ENCODE results near the gene ERCC1.

ERCC1 gene

DNA sequence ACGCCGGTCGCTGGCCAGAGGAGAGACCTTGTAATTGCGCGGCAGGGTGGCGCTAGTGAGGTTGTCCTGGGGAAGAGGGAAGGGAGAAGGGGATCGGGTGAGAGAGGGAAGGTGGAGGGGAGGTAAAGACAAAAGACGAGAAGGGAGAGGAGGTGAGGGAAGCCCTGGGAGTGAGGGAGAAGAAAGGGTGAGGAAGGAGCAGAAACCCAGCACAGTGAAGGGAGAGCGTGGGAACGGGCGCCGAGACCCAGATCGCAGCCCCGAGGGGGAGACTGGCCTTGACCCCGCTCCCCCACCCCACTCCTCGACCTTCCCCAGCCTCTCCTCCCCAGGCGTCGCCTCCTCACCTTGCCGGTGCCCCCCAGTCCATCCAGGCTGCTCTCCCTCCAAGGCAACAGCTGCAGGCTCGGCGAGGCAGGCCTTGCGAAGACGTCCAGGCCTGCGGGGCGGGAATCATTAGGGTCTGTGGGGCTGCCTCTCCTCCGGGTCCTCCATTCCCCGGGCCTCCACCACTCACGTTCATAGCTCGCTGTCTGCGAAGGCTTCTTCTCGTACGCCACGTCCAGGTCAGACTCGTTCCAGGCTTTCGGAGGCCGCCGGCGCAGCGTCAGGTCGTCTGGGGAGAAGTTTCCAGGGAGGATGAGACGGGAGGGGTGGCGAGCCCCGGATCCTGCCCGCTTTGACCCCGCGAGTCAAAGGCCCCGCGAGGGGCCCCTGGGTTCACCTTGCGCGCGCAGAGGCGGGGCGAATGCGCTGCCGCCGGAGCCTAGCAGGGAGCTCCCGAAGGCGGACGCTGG is 27.7 kb downstream of the ERCC1 start:
- TF ChIP-seq, protein P1, sequence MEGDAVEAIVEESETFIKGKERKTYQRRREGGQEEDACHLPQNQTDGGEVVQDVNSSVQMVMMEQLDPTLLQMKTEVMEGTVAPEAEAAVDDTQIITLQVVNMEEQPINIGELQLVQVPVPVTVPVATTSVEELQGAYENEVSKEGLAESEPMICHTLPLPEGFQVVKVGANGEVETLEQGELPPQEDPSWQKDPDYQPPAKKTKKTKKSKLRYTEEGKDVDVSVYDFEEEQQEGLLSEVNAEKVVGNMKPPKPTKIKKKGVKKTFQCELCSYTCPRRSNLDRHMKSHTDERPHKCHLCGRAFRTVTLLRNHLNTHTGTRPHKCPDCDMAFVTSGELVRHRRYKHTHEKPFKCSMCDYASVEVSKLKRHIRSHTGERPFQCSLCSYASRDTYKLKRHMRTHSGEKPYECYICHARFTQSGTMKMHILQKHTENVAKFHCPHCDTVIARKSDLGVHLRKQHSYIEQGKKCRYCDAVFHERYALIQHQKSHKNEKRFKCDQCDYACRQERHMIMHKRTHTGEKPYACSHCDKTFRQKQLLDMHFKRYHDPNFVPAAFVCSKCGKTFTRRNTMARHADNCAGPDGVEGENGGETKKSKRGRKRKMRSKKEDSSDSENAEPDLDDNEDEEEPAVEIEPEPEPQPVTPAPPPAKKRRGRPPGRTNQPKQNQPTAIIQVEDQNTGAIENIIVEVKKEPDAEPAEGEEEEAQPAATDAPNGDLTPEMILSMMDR (IDR thresholded peaks at IDR 0.05) = no peak
- Histone ChIP-seq H3K4me3 (no peak overlapping the region), H3K27ac (no peak overlapping the region)
- no peak for DNase-seq (ENCODE audit: low spot score)

DNA sequence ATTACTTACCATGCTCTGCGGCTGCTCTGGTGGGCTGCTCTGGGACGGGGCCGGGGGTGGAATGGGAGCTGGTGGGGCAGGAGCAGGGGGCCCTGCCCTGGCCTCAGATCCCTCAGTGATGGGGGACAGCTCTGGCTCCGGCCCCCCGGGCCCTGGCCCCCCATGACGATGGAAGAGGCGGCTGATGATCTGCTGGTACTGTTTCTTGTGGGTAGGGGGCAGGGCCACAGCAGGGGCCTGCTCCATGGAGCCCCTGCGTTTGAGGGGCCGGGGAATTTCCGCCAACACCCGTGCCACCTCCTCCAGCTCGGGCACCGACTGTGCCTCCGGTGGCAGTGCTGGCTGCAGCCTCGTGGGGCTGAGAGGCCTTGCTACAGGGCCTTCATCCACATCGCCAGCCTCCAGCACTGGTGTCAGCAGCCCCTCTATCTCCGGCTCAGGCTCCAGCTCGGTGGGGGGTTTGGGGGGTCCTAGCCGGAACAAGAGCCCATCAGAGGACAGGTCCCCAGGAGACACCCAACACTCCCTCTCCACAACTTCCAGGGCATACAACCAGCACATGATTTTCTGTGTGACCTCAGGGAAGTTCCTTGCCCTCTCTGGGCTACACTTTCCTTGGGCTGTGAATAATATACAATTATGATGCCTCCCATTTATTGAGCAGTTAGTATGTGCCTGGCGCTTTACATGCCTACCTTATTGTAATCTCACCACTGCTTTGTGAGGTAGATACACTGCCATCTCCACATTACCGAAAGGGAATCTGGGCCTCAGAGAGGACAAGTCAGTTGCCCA is 31.6 kb downstream of the ERCC1 start:
- no peak overlapping the region for H3K27ac ChIP-seq
- TF ChIP-seq, protein P1 (IDR thresholded peaks at IDR 0.05) = no peak
- no peak overlapping the region for H3K4me3 ChIP-seq
- no peak for DNase-seq (ENCODE audit: low spot score)

DNA sequence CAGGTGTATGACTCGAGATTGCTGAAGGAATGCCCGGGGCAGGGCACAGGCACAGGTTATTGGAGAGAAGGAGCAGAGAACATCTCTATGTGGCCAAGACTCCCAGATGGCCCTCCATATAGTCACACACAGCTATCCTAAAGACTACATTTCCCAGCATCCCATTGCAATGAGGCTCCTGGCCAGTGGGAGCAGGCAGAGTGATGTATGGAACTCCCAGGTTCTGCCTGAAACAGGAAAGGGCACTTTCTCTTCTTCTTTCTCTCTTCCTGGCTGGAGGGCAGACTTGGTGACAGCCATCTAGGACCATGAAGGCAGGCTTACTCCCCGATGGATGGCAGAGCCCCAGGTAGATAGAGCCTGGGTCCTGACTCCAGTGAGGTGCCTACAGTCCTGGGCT is 32.4 kb downstream of the ERCC1 start:
- DNase-seq (ENCODE audit: low spot score) = no peak
- TF ChIP-seq, protein P1 (IDR thresholded peaks at IDR 0.05) = no peak
- Histone ChIP-seq H3K27ac (no peak overlapping the region), H3K4me3 (no peak overlapping the region)

DNA sequence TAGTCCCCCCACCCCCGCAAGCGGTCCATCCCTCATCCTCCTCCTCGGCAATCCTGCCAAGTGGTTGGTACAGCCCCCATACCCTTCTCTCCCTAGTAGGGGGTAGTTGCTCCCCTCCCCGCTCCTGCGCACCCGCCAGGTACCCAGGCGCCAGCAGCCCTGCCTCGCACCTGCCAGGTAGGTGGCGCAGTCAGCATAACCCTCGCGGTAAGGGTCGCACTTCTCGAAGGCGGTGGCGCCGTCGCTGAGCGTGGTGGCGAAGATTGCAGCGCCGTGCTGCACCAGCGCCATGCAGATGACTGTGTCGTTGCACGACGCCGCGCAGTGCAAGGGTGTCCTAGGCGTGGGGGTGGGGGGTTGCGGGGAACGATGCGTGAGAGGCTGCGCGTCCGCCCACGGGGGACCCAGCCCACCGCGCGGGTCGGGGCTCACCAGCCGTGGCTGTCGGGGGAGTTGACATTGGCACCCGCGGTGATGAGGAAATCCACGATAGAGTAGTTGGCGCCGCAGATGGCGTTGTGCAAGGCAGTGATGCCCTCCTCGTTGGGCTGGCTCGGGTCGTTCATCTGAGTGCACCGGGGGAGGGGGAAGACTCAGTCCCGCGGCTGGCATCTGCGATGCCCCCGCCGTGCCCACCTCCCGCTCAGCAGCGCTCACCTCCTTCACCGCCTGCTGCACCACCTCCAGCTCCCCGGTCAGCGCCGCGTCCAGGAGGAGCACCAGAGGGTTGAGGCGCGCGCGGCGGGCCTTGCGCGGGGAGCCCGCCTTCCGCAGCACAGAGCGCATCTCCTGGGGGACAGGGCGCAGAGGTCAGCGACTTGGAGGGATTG is 38.1 kb downstream of the ERCC1 start:
- no peak overlapping the region for H3K4me3 ChIP-seq
- TF ChIP-seq, protein P1 (IDR thresholded peaks at IDR 0.05) = no peak
- no peak for DNase-seq (ENCODE audit: low spot score)
- H3K27ac ChIP-seq = no peak overlapping the region

DNA sequence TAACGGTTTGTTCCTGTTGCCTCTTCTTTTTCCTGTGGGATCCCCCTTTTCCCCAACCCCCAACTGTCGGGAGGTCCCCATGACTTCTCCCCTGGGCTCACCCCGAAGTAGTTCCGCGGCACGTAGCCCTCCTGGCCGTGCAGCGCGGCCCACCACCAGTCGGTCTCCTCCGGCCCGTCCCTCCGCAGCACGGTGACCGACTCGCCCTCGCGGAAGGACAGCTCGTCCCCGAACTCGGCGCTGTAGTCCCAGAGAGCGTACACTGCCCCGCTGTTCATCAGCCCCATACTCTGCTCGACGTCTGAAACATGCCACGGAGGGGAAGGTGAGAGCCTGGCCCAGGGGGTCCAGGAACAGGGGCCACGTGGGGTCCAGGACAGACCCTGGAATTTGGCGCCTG is 41.3 kb downstream of the ERCC1 start:
- no peak overlapping the region for H3K27ac ChIP-seq
- no peak for DNase-seq (ENCODE audit: low spot score)

DNA sequence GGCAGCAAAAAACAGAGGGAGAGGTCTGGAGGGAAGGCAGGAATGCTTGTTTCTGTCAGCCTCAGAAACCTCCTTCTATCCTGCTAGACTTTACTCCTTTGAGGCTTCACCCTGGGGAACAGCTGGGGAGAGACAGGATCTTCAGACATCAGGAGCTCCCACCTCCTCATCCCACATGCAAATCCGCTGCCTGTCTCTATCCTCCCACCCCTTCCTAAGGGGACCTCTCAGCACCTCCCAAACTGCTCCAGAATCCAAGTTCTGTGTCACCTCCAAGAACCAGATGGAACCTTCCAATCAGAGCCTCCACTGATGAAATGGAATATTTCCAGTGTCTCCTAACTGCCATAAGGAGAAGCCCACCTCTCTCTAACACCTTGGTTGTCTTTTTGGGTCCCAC is 43.6 kb downstream of the ERCC1 start:
- TF ChIP-seq, protein P1 (IDR thresholded peaks at IDR 0.05) = no peak
- no peak for DNase-seq (ENCODE audit: low spot score)
- no peak overlapping the region for H3K4me3 ChIP-seq
- H3K27ac ChIP-seq = no peak overlapping the region

More for the DNA sequence above, 41.3 kb downstream of the ERCC1 start:
- H3K4me3 ChIP-seq = no peak overlapping the region
- TF ChIP-seq, protein P1 (IDR thresholded peaks at IDR 0.05) = no peak

All from coronary artery (tissue), 2 donors.